GM20000 (cell line): ENCODE results near the gene RENBP.
A peak's percentile ranks its signal among the peaks of the same experiment; 100 is the strongest.

Source experiments
- DNase-seq: peaks from one replicate; pipeline ENCODE4 v3.0.0; 2012; ENCODE audit warnings: low spot score
- CTCF ChIP-seq: IDR thresholded peaks from 2 replicates; pipeline ENCODE4 v1.5.1; 2012; ENCODE audit warnings: mild to moderate bottlenecking, control low read depth; ENCODE audit errors: extremely low read depth, missing control alignments

Gene RENBP

GRCh38 chrX:153973127-153974002, 28.9 kb upstream of the RENBP start:
- TF ChIP-seq CTCF: no peak
- DNase-seq: no peak

GRCh38 chrX:153972368-153973126, 28.1 kb upstream of the RENBP start, which contains the start of gene TMEM187:
TSS of gene TMEM187 (plus strand) at chrX:153972754. CDS start at chrX:153982063, 9,309 bp downstream.
- DNase-seq: peak; percentile 93
- no peak for TF ChIP-seq CTCF

DNA sequence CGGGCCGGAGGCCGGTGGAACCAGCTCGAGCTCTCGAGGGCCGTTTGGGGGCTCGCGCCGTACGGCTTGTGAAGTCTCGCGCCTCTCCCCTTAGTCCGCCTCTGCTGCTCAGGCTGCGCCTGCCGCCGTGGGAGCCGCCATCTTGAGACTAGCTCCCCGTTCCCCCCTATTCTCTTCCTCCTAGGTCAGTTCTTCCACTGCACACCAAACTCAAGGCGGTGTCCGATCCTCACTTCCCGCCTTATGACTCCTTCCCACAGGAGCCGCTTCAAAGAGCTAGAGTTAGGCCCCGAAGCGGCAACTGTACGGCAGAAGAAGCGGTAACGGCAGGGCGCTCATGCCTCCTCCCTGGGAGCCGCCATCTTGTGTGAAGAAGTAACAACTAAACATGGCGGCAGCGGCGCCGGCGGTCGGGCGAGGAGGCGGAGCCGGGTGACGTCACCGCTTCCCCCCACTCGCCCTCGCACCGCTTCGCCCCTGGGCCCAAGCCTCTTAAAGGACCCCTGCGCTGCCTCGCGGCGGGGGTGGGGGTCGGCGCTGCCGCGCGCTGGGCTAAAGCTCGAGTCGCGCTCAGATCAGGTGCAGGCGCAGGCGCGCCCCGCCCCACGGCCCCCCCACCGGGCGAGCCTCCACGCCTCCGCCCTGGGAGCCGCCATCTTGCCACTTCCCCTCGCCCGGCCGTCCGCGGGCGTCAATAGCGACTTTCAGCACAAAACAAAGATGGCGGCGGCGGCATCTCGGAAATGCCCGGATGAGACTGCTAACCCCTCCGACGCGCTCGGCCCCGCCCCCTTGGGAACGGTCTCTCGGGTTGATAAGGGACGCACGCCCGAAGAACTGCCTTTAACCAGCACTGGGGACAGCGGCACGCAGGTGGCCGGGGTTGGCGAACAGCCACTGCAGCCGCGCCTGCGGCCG, 27.3 kb upstream of the RENBP start, which contains the start of gene HCFC1:
HCFC1 (minus strand) TSS at position 369 of the 918 bp plus-strand sequence. CDS start 978 bp downstream, outside the sequence.
- TF ChIP-seq CTCF: no peak
- DNase-seq: peak; percentile 81

- no peak for TF ChIP-seq CTCF
- peak; percentile 88 for DNase-seq
Measured at GRCh38 chrX:153971124-153971449, 26.6 kb upstream of the RENBP start.

DNA sequence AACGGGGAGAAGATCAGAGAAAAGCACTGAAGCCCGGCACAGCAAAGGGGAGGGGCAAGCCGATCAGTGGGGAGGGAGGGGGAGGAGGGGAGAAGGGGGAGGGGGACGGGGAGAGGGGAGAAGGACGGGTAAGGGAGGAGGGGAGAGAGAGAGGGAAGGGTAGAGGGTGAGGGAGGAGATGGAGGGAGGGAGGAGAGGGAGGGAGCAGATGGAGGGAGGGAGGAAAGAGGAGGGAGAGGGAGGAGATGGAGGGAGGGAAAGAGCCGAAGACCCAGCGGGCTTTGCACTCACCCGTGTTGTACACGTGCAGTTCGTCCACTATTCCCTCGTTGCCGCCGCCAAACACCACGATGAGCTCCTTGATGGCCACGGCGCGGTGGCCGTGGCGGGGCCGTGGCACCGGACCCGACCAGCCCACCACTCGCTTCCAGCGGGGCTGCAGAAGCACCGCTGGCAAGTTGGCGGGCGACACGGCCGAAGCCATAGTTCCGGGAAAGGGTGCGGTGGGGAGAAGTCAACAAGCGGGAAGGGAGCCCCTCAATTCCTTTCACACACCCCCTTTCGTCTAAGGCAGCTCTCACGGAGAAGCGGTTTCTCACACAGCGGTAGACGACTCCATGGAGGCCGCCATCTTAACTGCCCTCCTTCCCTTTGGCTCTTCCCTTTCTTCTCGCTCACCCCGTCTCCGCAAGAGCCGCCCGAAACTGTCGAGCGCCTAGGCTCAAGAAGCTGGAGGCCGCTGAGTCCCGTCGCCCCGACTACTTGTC, 26.1 kb upstream of the RENBP start:
- no peak for TF ChIP-seq CTCF
- peak; percentile 53 for DNase-seq

GRCh38 chrX:153969904-153970356, 25.5 kb upstream of the RENBP start:
- no peak for DNase-seq
- no peak for TF ChIP-seq CTCF
